D721Med (cell line): ENCODE measurements around the gene PLAGL1.
"Not testable (repeated sequence)": the region's sequence is repeated elsewhere in the genome, so short reads cannot be mapped to it uniquely, and the experiment has no call there.

Source experiments
- DNase-seq: peaks from one replicate; pipeline ENCODE4 v3.0.0; 2011; ENCODE audit warnings: low spot score; ENCODE audit not compliant: insufficient read length
- FAIRE-seq: peaks from 2 replicates; lab custom pipeline; 2011; peaks lifted over from hg19 to GRCh38; lab: Jason Lieb, UNC
- CTCF ChIP-seq: IDR thresholded peaks from 2 replicates; pipeline ENCODE4 v1.5.1; 2012; ENCODE audit warnings: mild to moderate bottlenecking, control low read depth; ENCODE audit not compliant: insufficient read depth; ENCODE audit errors: missing control alignments

The PLAGL1 gene

DNA sequence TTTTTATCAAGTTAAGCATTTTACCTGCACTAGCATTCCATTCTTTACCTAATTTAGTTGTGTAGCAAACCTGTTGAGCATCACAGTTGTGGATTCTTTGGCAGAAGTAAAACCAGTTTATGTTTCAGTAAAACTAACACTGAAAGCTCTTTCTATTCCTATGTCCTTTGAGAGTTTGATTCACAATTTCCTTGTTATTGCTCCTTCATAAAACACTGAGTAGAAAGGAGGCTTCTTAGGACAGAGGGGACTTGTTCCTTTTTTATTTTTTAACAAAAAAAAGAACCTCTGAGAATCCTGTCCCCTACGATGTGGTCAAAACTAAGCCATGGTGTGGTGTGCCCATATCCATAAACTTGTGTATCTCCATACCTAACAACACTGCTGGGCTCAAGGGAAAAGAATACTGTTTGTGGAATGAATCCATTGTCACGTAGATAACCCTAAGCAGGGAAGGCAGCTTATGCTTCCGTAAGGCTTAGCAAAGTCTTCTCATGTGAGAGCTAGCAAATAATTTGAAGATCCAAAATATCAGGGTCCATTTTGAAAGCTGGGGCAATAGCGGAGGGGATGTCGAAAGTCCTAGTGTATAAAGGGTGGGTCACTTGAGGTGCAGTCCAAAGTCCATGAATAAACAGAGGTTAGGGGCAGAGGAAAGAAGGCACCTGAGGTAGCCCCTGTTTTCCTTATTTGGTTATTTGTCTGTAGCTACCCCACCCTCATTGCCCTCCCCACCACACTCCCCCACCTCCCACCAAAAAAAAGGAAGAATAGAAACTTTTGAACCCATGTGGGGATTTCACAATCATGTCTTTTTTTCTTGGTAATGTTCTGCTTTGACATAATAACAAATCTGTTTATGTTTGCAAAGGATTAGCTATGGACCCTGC is 71.0 kb downstream of the PLAGL1 start:
- no peak for TF ChIP-seq CTCF
- no peak for DNase-seq
- FAIRE-seq: no peak

DNA sequence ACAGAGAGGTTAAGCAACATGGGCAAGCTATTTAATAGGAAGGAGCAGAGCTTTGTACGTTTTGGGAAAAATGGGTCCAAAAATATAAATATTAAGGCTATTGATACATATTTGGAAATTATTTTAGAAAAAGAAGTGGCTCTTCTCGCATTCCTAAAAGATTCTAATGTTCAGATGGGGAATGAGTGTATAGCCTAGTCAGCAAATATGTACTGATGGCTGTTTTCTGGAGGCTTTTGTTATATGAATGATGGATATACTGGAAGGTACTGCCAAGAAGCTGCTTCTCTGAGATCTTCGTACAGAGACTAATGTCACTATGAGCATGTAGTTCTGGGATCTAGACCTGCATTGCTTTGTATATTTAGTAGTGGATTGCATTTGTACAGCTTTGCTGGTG is 71.7 kb downstream of the PLAGL1 start:
- TF ChIP-seq CTCF: no peak
- no peak for FAIRE-seq
- DNase-seq: no peak

GRCh38 chr6:143934867-143935266 is 73.2 kb downstream of the PLAGL1 start:
- FAIRE-seq (no peak), DNase-seq (no peak)
- TF ChIP-seq CTCF: no peak

DNA sequence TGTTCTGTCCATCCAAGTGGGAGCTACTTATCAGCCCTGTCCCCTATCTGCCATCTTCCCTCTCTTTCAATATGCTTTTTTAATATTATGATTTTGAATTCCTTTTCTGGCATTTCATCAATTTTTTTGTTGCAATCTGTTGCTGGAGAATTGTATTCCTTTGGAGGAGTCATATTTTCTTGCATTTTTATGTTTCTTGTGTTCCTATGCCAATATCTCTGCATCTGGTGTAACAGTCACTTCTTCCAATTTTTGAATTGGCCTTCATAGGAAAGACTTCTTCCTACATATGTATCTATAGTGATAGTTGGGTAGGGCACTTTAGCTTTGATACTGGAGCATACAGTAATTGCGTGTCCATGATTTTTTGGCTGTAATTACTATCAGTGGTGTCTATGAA is 73.7 kb downstream of the PLAGL1 start:
- DNase-seq: no peak
- no peak for FAIRE-seq
- no peak for TF ChIP-seq CTCF

GRCh38 chr6:143929975-143930374 is 78.1 kb downstream of the PLAGL1 start:
- FAIRE-seq (no peak), DNase-seq (no peak)
- no peak for TF ChIP-seq CTCF

DNA sequence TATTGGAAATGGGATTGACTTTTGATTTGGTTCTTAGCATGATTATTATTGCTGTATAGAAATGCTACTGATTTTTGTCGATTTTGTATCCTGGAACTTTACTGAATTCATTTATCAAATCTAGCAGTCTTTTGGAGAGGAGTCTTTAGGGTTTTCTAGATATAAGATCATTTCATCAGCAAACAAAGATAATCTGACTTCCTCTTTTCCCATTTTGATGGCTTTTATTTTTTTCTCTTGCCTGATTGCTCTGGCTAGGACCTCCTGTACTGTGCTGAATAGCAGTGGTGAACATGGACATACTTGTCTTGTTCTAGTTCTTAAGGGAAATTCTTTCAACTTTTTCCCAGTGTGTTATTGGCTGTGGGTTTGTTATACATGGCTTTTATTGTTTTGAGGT is 79.2 kb downstream of the PLAGL1 start:
- TF ChIP-seq CTCF: no peak
- DNase-seq (no peak), FAIRE-seq (no peak)

- FAIRE-seq, DNase-seq: not testable (repeated sequence)
These were observed 91.0 kb downstream of the PLAGL1 start for GRCh38 chr6:143917026-143917425.
